ENCODE measurements around the gene RNASE11.
"Not testable (repeated sequence)": the region's sequence is repeated elsewhere in the genome, so short reads cannot be mapped to it uniquely, and the experiment has no call there.

RNASE11 gene

DNA sequence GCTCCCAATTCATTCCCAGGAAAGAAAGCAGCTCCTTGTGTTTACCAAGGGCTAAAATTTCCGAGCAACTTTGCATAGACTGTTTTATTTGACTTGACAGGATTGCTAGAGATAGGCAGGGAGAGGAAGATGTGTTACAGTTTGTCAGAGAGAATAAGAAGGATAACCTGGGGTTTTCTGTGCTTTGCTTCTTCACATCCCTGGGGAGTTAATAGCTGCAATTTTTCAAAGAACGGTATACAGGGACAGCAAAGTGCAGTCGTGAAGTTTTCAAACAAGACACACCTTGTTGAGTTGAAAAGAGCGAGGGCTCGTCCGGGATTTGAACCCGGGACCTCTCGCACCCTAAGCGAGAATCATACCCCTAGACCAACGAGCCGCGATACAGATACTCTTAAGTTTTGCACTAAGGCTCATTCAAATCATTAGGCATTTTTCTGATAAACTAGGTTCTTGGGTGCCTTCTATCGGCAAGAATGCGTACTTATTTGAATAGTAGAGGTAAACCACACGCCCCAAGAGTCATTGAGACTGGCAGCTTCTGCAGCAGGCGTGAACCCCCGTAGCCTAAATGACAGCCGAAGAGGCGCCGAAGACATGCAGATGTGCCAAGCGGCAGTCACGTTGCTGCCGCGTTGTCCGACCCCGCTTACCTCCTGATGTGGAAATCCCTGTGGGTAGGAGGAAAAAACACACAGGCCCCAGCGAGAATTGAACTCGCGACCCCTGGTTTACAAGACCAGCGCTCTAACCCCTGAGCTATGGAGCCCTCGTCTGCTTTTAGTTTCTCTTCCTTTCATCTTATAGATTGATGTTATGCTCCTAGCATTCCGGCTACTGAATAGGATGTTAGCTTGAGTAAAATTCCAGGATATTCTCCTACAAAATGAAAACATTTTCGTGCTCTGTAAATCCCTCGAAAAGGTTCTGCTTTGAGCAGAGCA, 25.6 kb upstream of the RNASE11 start:
- DNase-seq: peak; percentile 86

DNA sequence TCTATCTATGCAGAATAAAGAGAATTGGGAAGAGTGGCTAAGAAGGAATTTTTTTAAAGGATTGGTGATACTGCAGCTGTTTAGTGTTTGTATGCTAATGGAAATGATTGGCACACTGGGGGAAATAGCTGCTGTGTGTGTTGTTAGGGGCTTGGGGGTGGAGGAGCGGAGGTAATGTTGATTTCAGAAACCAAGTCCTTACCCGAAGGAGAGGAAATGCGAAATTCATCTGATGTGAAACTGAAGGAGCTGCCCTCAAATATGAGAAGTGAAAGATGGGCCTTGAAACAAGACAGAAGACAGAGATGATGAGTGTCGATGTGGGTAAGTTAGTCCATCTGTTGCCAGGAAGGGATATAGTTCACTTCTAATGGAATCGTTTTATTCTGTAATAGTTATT, 24.6 kb upstream of the RNASE11 start:
- no peak for DNase-seq

- DNase-seq: no peak
These were observed 23.5 kb upstream of the RNASE11 start for GRCh38 chr14:20611277-20611676.

GRCh38 chr14:20610002-20610765, 22.4 kb upstream of the RNASE11 start:
- DNase-seq: peak; percentile 16

- peak; percentile 39 for DNase-seq
These were observed 21.6 kb upstream of the RNASE11 start for GRCh38 chr14:20609215-20610001.

DNA sequence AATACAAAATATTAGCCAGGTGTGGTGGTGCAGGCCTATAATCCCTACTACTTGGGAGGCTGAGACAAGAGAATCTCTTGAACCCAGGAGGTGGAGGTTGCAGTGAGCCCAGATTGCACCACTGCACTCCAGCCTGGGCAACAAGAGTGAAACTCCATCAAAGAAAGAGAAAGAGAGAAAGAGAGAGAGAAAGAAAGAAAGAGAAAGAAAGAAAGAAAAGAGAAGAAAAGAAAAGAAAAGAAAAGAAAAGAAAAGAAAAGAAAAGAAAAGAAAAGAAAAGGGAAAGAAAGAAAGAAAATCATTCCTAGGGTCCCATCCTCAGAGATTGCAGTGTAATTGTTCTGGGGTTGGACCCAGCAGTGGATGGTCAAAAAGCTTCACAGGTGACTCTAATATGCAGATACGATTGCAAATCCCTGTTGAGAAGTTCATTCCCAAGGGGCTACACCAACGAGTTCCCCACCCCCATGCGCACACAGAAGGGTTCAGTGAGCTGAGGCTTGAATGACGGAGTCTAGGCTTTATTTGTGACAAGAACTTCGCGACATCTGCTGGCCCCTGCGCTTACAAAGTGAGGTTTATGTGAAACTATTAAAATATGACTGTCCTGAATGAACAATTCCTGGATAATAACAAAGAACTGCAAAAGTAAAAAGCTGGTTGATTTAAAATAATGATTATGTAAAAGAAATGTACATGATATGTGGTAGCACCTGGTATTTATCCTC, 20.7 kb upstream of the RNASE11 start:
- no peak for DNase-seq

GRCh38 chr14:20607617-20608016, 19.8 kb upstream of the RNASE11 start:
- no peak for DNase-seq

GRCh38 chr14:20606902-20607242, 19.1 kb upstream of the RNASE11 start:
- no peak for DNase-seq

DNA sequence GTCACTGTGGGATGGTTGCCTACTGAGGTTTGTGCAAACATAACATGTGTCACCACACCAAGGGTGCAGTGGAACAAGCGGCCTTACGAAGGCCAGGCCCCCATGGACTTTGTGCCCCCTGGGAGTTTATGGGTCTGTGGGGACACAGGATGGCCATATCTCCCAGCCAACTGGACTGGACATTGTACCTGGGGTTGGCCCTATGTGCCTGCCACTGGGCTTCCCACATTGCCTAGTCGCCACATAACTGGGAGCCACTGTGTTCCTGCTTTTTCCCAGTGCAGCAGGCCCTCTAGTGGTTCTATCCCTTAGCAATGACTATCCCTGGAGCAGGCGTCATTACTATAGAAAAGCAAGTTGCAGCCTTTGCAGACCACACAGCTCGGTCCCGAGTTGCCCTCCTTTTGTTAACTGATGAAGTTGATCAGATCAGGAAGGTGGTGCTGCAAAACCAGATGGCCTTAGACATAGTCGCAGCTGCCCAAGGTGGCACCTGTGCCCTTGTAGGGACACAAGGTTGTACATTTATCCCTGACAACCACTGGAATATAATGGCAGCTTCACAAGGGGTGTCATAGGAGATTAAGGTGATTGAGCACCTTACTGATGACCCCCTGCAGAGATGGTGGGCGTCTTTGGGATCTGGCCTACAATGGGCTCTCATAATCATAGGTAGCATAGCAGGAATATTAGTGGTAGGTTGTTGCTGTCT, 18.5 kb upstream of the RNASE11 start:
- no peak for DNase-seq

GRCh38 chr14:20603813-20604690, 16.3 kb upstream of the RNASE11 start:
- no peak for DNase-seq

DNA sequence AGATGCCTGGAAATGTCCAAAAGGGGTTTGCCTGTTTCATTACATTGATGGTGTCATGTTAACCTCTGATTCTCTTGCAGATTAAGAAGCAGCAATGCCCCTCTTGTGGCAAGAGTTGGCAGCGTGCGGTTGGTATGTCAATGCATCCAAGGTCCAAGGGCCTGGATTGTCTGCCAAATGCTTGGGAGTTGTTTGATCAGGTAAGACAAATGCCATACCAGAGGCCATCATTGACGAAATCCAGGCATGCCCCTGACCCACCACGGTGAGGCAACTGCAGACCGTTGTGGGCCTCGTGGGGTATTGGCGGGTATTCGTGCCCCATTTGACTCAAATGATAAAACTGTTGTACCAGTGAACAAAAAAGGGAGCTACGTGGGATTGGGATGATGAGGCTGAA, 14.8 kb upstream of the RNASE11 start:
- no peak for DNase-seq

GRCh38 chr14:20601522-20601921, 13.7 kb upstream of the RNASE11 start:
- no peak for DNase-seq

DNA sequence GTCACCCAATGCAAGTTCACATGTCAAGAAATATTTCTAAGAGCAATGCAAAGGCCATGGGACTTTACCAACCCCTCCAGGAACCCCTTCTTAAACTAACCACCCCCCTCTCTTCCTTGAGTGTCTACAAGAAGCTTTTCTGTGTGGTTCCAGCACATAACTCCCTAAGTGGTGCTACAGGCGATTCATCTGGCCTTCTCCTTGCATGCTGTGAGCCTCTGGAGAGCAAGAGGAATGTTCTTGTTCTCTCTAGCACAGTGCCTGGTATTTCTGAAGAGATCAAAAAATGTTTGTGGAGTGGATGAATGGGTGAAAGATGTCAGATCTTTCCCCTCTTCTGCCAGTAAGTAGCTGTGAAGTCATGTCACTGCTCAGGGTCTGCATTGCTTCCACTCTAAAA, 9.3 kb upstream of the RNASE11 start:
- DNase-seq: no peak

DNA sequence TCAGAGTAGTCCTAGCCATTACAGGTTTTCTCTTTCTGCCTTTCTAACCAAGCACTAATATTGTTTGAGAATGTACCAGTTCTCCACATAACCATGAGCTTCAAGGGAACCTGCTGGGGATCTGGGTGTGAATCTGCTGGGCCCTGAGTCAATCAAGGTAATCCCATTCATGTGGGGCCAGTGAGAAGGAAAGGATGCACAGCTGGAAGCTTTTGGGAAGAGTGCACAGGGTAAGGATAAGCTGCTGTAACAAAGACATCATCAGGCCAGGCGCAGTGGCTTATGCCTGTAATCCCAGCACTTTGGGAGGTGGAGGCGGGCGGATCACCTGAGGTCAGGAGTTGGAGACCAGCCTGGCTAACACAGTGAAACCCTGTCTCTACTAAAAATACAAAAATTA, 7.9 kb upstream of the RNASE11 start:
- not testable (repeated sequence) for DNase-seq

GRCh38 chr14:20592574-20592973, 4.8 kb upstream of the RNASE11 start:
- no peak for DNase-seq

DNA sequence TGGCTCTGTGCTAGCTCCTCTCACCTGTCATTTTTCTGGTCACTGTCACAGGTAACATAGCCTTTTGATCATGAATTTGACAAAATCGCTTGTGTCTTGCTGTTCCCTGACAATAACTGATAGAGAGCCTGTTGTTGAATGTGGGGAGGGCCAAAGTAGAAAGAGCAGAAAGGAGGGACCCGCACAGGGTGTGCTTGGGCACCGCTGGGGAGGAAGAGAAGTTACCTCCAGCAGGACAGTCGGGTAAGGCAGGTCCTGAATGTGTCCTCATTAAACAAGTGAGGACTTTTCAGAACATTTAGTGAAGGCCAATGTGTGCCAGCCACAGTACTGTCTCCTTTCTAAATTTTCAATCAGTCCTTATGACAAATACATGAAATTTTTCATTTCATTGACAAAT, 3.4 kb upstream of the RNASE11 start, which contains the start of gene RNASE12:
Gene RNASE12, minus strand, starts transcription at position 142 of the 400 bp plus-strand sequence. CDS start 653 bp downstream, outside the sequence.
- no peak for DNase-seq

DNA sequence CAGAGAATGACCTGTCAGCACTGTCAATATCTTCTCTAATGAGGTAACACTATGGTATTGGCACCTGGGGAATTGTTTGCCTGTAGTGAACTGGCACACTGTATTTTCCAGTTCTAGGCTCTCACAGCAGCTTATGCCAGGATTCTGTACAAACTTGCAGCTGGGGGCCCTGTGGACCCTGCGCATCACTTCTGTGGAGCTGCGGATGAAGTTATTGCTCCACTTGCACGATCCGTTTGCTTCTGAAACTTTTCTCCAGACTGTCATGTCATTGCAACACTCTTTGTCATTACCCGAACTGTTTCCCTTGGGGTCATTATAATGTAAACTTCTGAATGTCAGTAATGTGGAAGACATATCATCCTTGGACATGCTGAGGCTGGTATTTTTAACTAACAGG, 3.9 kb downstream of the RNASE11 start:
- no peak for DNase-seq

- DNase-seq: no peak
These were observed 4.7 kb downstream of the RNASE11 start for GRCh38 chr14:20583142-20583541.

- DNase-seq: no peak
These were observed 7.6 kb downstream of the RNASE11 start for GRCh38 chr14:20580242-20580641.

- DNase-seq: no peak
These were observed 8.9 kb downstream of the RNASE11 start for GRCh38 chr14:20578784-20579502.
